HUDEP-2 (cell line): Measurements from ENCODE around the gene MYRIP.
"Not testable (repeated sequence)": the region's sequence is repeated elsewhere in the genome, so short reads cannot be mapped to it uniquely, and the experiment has no call there.

Experiments used
- DNase-seq, 76 experiments: peaks; one replicate each; lab custom pipeline; 2025; ENCODE audit not compliant: unreplicated experiment in 76 of 76; lab: John Stamatoyannopoulos, UW

MYRIP gene

GRCh38 chr3:39809181-39809994 is at the start of gene MYRIP:
MYRIP (plus strand) TSS chr3:39809609; CDS start chr3:39900817, 91,208 bp downstream.
- DNase-seq: peak in 55 of 76 experiments; percentile 6 to 70 (median 42)

GRCh38 chr3:39760325-39760724 is 49.1 kb upstream of the MYRIP start:
- no peak for DNase-seq

DNA sequence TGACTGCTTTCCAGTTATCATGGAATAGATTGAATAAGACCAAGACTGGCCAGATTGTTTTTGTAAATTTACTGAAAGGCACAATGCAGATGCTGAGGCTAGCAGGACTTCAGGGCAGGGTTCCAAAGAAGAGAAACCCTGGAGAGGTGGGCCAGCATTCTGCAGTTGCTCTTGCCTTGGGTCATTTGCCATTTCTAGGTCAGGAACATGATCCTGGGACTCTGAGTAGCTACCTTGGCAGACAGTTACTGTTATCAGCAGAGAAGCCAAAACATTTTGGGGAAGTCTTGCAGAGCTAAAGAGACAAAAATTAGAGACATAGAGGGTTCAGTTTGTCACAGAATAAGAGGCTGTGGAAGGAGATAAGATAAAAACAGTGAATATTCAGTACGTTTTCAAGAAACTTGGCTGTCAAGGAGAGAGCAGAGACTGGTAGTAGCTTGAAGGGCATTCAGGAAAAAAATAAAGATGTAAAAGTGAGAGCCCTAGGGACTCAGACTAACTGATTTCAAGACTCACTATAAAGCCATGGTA is 46.8 kb upstream of the MYRIP start:
- DNase-seq: peak in 28 of 76 experiments; percentile 1 to 68 (median 22)

GRCh38 chr3:39763390-39763789 is 46.0 kb upstream of the MYRIP start:
- no peak for DNase-seq

GRCh38 chr3:39765575-39765974 is 43.8 kb upstream of the MYRIP start:
- no peak for DNase-seq

DNA sequence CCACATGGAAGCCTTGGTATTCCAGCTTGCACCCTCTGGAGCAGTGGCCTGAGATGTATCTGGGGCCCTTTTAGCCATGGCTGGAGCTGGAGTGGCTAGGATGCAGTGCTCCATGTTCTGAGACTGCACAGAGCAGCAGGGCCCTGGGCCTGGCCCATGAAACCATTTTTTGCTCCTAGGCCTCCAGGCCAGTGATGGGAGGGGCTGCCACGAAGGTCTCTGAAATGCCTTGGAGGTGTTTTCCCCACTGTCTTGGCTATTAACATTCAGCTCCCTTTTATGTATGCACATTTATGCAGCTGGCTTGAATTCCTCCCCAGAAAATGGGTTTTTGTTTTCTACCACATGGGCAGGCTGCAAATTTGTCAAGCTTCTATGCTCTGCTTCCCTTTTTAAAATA is 43.0 kb upstream of the MYRIP start:
- no peak for DNase-seq

DNA sequence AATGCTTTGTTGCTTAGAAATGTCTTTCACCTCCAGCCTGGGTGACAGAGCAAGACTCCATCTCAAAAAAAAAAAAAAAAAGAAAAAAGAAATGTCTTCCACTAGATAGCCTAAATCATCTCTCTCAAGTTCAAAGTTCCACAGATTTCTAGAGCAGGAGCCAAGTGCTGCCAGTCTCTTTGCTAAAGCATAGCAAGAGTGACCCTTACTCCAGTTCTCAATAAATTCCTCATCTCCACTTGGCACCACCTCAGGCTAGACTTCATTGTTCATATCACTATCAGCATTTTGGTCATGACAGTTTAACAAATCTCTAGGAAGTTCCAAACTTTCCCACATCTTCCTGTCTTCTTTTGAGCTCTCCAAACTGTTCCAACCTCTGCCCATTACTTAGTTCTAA is 42.5 kb upstream of the MYRIP start:
- DNase-seq: not testable (repeated sequence)

DNA sequence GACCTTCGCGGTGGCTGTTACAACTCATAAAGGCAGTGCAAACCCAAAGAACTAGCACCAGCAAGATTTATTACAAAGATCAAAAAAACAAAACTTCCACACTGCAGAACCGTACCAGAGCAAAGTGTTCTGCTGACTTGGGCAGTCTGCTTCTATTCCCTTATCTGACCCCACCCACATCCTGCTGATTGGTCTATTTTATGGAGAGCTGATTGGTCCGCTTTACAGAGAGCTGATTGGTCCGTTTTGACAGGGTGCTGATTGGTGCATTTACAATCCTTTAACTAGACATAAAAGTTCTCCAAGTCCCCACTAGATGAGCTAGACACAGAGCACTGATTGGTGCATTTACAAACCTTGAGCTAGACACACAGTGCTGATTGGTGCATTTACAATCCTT is 31.2 kb upstream of the MYRIP start:
- DNase-seq: not testable (repeated sequence)

DNA sequence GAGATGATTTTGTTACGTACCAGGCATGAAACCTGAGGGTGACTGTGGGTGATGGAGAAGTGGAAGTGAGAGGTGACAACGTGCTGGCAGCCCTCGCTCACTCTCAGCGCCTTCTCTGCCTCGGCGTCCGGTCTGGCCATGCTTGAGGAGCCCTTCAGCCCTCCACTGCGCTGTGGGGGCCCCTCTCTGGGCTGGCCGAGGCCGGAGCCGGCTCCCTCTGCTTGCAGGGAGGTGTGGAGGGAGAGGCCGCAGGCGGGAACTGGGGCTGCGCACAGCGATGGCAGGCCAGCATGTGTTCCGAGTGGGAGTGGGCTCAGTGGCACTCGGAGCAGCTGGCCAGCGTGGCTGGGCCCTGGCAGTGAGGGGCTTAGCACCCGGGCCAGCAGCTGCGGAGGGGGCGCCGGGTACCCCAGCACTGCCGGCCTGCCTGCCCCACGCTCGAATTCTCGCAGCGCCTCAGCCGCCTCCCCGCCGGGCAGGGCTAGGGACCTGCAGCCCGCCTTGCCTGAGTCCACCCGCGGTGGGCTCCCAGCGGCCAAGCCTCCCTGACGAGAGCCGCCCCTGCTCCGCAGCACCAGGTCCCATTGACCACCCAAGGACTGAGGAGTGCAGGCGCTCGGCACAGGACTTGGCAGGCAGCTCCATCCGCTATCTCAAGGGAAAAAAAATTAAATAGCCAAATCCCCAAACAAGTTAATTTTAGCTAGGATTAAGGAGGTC is 29.7 kb upstream of the MYRIP start:
- DNase-seq: no peak

GRCh38 chr3:39780352-39780751 is 29.1 kb upstream of the MYRIP start:
- peak in 1 of 76 experiments; percentile 8 for DNase-seq

DNA sequence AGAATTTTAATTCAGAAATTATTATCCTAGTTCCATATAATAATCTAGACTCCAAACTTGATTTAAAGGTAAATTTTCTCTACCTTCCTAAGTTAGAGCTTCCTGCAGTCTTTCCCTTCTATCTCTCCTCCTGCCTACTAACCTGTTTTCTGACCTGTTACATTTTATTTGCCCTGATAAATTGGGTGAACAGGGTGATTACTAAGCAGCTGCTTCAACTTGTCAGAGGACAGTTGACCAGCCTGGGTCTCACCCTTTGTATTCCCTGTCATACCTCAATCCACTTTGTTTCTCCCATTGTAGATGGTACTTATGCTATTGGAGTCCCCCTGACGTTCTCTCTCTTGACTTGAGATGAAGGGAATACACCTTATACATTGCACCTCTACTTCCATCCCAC is 28.4 kb upstream of the MYRIP start:
- DNase-seq: no peak

DNA sequence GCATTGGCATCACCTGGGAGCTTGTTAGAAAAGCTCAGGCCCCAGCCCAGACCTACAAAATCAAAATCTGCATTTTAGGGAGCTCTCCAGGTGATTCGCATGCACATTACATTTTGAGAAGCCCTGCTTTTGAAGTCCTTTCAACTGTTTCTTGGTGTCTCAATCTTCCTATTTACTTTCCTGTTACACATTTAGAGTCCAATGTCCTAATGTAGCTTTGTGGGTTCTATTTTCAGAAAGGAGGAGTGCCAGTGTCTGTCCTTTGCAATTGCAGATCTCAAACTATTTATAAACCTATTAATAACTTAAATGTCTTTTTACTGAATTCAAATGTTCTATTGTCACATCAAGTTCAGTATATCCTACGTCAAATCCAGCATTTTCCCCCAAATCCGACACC is 27.8 kb upstream of the MYRIP start:
- no peak for DNase-seq

DNA sequence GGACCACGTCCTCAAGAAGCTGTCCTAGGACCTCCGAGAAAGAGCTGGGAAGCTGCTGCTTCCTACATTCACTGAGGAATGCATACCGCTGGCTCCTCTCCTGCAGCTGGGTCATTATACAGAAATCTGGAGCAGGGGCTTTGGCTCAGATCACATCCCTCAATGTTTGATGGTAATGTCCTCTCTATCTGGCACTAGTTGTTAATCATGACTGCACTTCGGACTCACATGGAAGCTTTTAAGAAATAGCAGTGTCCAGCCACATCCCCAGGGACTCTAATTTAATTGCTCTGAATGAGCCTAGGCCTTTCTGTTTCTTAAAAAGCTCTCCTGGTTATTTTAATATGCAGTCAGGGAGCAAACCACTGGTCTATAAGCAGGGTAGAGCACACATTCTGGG is 25.7 kb upstream of the MYRIP start:
- DNase-seq: no peak

DNA sequence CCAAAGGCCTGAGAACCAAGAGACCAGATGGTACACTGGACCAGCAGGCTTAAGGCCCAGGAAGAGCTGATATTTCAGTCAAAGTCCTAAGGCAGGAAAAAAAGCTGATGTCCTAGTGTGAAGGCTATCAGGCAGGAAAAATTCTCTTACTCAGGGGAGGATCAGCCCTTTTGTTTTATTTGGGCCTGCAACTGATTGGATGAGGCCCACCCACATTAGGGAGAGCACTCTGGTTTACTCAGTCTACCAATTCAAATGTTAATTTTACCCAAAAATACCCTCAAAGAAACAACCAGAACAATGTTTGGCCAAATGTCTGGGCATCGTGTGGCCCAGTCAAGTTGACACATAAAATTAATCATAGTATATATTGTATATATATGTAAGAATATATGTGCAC is 24.5 kb upstream of the MYRIP start:
- DNase-seq: no peak

DNA sequence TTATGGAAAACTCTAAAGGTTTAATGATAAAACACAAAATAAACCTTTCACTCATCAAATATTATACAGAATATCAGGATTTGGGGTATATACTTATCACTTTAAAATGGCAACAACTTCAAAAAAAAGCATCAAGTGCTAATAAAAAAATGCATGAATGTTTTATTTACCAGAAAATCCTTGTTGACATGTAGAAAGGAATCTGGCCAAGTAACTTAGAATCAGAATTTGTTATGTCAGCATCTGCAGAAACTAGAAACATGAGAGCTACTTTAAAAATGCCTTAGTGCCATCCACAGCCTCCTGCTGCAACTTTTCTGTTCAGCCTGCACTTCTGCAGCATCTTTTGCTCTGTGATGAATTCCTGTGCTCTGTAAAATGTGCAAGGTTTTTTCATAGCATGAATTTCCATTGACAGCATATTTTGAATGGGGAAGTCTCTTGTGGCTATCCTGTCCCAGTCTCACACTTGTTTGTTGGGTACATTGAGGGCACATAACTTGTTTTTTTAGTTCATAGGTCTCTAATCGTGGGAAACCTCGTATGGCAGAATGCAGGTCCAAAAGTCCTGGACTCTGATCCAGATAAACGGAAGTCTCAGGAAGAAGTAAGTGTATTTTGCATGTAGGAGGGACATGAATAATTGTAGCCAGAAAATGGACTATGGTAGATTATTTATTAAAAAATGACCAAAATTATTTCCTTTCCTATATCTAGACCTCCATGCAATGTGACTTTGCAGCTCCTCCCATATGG is 21.1 kb upstream of the MYRIP start:
- no peak for DNase-seq

DNA sequence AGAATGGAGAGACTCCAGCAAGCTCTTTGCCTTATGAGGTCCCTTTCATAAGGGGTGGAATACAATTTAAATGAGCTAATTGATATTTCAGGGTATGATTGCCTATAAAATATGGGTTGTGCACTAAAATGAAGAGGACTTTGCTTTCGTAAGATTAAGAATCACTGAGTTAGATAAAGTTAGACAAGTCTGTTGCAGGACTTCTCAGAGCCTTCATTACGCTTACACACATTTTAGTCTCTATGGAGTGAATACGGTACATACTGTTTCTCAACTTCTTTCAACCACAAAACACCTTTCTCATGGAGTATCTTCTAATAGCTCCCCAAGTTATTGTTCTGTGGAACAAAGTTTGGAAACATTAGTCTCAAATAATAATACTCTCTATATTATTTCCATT is 17.8 kb upstream of the MYRIP start:
- DNase-seq: no peak

- DNase-seq: no peak
Observed at GRCh38 chr3:39794880-39795279, 14.5 kb upstream of the MYRIP start.

- DNase-seq: no peak
Observed at GRCh38 chr3:39801216-39801615, 8.2 kb upstream of the MYRIP start.

GRCh38 chr3:39802486-39802885 is 6.9 kb upstream of the MYRIP start:
- not testable (repeated sequence) for DNase-seq

DNA sequence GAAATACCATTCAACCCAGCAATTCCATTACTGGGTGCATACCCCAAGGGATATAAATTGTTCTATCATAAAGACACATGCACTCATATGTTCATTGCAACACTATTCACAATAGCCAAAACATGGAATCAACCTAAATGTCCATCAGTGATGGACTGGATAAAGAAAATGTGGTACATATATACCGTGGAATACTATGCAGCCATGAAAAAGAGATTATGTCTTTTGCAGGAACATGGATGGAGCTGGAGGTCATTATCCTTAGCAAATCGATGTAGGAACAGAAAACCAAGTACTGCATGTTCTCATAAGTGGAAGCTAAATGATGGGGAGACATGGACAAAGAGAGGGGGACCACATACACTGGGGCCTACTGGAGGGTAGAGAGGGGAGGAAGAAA is 5.5 kb upstream of the MYRIP start:
- no peak for DNase-seq

DNA sequence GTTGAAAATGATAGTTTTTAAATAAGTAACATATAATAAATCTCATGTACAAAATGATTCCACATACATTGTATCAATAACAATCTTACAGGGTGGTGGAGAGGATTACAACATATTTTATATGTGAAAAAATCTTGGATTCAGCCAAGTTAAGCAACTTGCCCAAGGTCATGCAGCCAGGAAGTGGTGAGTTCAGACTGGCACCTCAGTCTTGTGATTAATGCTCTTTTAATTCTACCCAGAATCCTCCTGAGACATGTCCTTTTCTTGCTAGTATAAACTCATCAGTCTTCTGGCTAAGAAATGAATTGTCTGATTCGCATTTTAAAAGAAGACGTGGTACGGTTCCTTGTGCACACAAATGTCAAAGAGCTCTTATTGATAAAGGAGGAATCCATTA is 4.5 kb upstream of the MYRIP start:
- no peak for DNase-seq
